Adrenal gland (tissue), 12 donors: ENCODE measurements around the gene DDX51. TPM values are rescaled to one million over a fixed set of nuclear protein-coding genes. Genes with fewer than 3 reads are reported as not detected.
A peak's percentile ranks its signal among the peaks of the same experiment; 100 is the strongest.
"Not testable (repeated sequence)": the region's sequence is repeated elsewhere in the genome, so short reads cannot be mapped to it uniquely, and the experiment has no call there.

Experiments
- DNase-seq, 7 donors: peaks; one replicate each; pipeline ENCODE4 v3.0.0-alpha.2; 2019 to 2020
- H3K27ac ChIP-seq, 5 donors: fragments of 200-600 bp; sonication (generic) in 4 of 5; 1 replicate in 3 of 5; 2 replicates in 2 of 5; pipeline versions ENCODE4 v1.5.1 to v1.8.0; 2016 to 2020; ENCODE audit warnings: mild to moderate bottlenecking in 1 of 5
- H3K27me3 ChIP-seq: fragments of 200-600 bp; 2 replicates; pipeline ENCODE4 v1.8.0; 2021
- H3K36me3 ChIP-seq, 2 donors: fragments of 200-600 bp; replicated peaks in 1 of 2; 1 replicate in 1 of 2; 2 replicates in 1 of 2; pipeline versions ENCODE4 v1.5.1 to v1.8.0; 2018 to 2022
- H3K4me1 ChIP-seq, 2 donors: fragments of 200-600 bp; replicated peaks in 1 of 2; 1 replicate in 1 of 2; 2 replicates in 1 of 2; pipeline versions ENCODE4 v1.5.1 to v1.8.0; 2018 to 2021
- H3K4me3 ChIP-seq, 4 donors: fragments of 200-600 bp; sonication (generic) in 3 of 4; one replicate each; pipeline ENCODE4 v1.5.1; 2016 to 2018
- H3K9me3 ChIP-seq, 3 donors: fragments of 200-600 bp; sonication (generic) in 1 of 3; replicated peaks in 1 of 3; 1 replicate in 2 of 3; 2 replicates in 1 of 3; pipeline versions ENCODE4 v1.5.1 to v1.8.0; 2016 to 2021
- CTCF ChIP-seq, 6 experiments: fragments of 450-650 bp in 4 of 6; fragments of 200-600 bp in 2 of 6; sonication (generic) in 1 of 6; IDR thresholded peaks; 1 replicate in 5 of 6; 2 replicates in 1 of 6; pipeline versions ENCODE4 v1.5.1 to v1.8.0; 2016 to 2021; ENCODE audit warnings: antibody characterized with exemption in 6 of 6, mild to moderate bottlenecking in 2 of 6, moderate library complexity in 1 of 6
- POLR2A ChIP-seq, 2 donors: fragments of 450-650 bp; IDR thresholded peaks; one replicate each; pipeline ENCODE4 v1.6.1; 2017; ENCODE audit warnings: antibody characterized with exemption in 2 of 2, mild to moderate bottlenecking in 2 of 2, moderate library complexity in 1 of 2
- WGBS, 4 donors: extraction: QIAGEN DNeasy Blood & Tissue Kit in 2 of 4; methylation state at CpG; one replicate each; pipeline versions ENCODE4 v1.1.5 to v1.1.7; 2013 to 2017; 5-methylcytosine and 5-hydroxymethylcytosine counted together
- intact Hi-C, 2 donors: fragments of 100-400 bp; cut with DNase I; formaldehyde crosslinking; loops; one replicate each; pipeline versions ENCODE4 v1.14.1 to v1.15.0; 2022 to 2023
- polyA plus RNA-seq, 3 donors: library from polyadenylated mRNA; stranded (reverse); fragments of 200-250 nt in 2 of 3; fragments of 350-450 nt in 1 of 3; fragmentation: Illumina TruSeq in 1 of 3; extraction: RNeasy Lipid Tissue Mini Kit (QIAGEN cat#74804) in 1 of 3; gene quantifications; one replicate each; pipeline ENCODE4 v1.2.3, GENCODE V29; 2013 to 2014
- total RNA-seq, 9 donors: library from RNA; depleted of rRNA in 4 of 9; stranded (reverse); fragments of >200 nt in 4 of 9; fragments of 120-200 nt in 1 of 9; fragmentation: NEBNext Ultra II Directional in 1 of 9; extraction: Animal tissue kit (Norgen Biotek cat#: 25700) in 1 of 9; gene quantifications; one replicate each; pipeline versions ENCODE4 v1.1.0 to v1.2.4, GENCODE V29; 2013 to 2023
- donor health status: healthy with polysubstance abuse.
- donor health status: Bipolar disorder and iron deficiency.
- donor health status: DM: yes; HTN: yes; CAD: no.
- donor health status: DM: no; HTN: no; CAD: no.
- donor health status: DM: no; HTN: no; CAD: no.
- donor health status: DM: yes; HTN: yes; CAD: no.

The DDX51 gene
- total and polyA plus RNA-seq, 12 donors: 4.8 to 64.4 (median 14.3) TPM

- TF ChIP-seq CTCF (IDR thresholded peaks at IDR 0.05): no peak
- TF ChIP-seq POLR2A (IDR thresholded peaks at IDR 0.05): no peak
- WGBS, 4 donors: 71 to 95% (median 90%) methylated on average over 3 to 9 of the region's 9 CpGs
- Histone ChIP-seq H3K4me1 (peaks cover 0 to 4% of the 10 kb centered on the region in 2 donors), H3K27me3 (no peaks in the 10 kb centered on the region), H3K4me3 (no peak overlapping the region), H3K36me3 (peaks cover 0 to 16% of the 10 kb centered on the region in 2 donors), H3K27ac (no peak overlapping the region), H3K9me3 (no peaks in the 10 kb centered on the region)
- peak in 2 of 7 donors; percentile 4 to 8 for DNase-seq
- intact Hi-C loops: loop anchor here in 1 of 2 donors (10.0 kb wide), 2 partner anchors 62 to 462 kb away; partner anchors contain the start of genes LRCOL1 and P2RX2
Observed at GRCh38 chr12:132152411-132152821, 8.3 kb upstream of the DDX51 start.

- no peak overlapping the region for H3K27ac ChIP-seq
- H3K27me3 ChIP-seq: no peaks in the 10 kb centered on the region
- intact Hi-C loops: loop anchor here in 1 of 2 donors (10.0 kb wide), 2 partner anchors 63 to 463 kb away; partner anchors contain the start of genes LRCOL1 and P2RX2
- DNase-seq: peak in 2 of 7 donors; percentile 6 to 15
- peaks cover 0 to 18% of the 10 kb centered on the region in 2 donors for H3K36me3 ChIP-seq
- peaks cover 0 to 4% of the 10 kb centered on the region in 2 donors for H3K4me1 ChIP-seq
- no peaks in the 10 kb centered on the region for H3K9me3 ChIP-seq
- WGBS, 4 donors: 93 to 94% (median 94%) methylated on average over 16 to 32 of the region's 32 CpGs
- H3K4me3 ChIP-seq: no peak overlapping the region
- TF ChIP-seq CTCF (IDR thresholded peaks at IDR 0.05): no peak
- no peak for TF ChIP-seq POLR2A (IDR thresholded peaks at IDR 0.05)
Observed at GRCh38 chr12:132151766-132152410, 7.8 kb upstream of the DDX51 start.

GRCh38 chr12:132151145-132151765, 7.1 kb upstream of the DDX51 start:
- H3K27ac ChIP-seq: no peak overlapping the region
- H3K9me3 ChIP-seq: no peaks in the 10 kb centered on the region
- H3K4me3 ChIP-seq: no peak overlapping the region
- peak in 2 of 7 donors; percentile 8 to 11 for DNase-seq
- intact Hi-C loops: loop anchor here in 1 of 2 donors (10.0 kb wide), 2 partner anchors 64 to 464 kb away; partner anchors contain the start of genes LRCOL1 and P2RX2
- no peaks in the 10 kb centered on the region for H3K27me3 ChIP-seq
- TF ChIP-seq POLR2A (IDR thresholded peaks at IDR 0.05) (no peak), CTCF (IDR thresholded peaks at IDR 0.05) (no peak)
- H3K4me1 ChIP-seq: peaks cover 0 to 4% of the 10 kb centered on the region in 2 donors
- WGBS, 4 donors: 94 to 97% (median 96%) methylated on average over 14 to 36 of the region's 36 CpGs
- H3K36me3 ChIP-seq: peaks cover 0 to 18% of the 10 kb centered on the region in 2 donors

- intact Hi-C loops: loop anchor here in 1 of 2 donors (10.0 kb wide), 2 partner anchors 64 to 464 kb away; partner anchors contain the start of genes LRCOL1 and P2RX2
- no peaks in the 10 kb centered on the region for H3K27me3 ChIP-seq
- no peaks in the 10 kb centered on the region for H3K9me3 ChIP-seq
- no peak overlapping the region for H3K4me3 ChIP-seq
- DNase-seq: peak in 2 of 7 donors; percentile 6 to 8
- no peak overlapping the region for H3K27ac ChIP-seq
- 87 to 92% (median 87%) methylated on average over 3 to 6 of the region's 6 CpGs; no CpG with 5 or more reads in 1 of the 4 donors for WGBS, 4 donors
- peaks cover 0 to 18% of the 10 kb centered on the region in 2 donors for H3K36me3 ChIP-seq
- H3K4me1 ChIP-seq: peaks cover 0 to 4% of the 10 kb centered on the region in 2 donors
- TF ChIP-seq CTCF (IDR thresholded peaks at IDR 0.05): no peak
- no peak for TF ChIP-seq POLR2A (IDR thresholded peaks at IDR 0.05)
Observed at GRCh38 chr12:132150780-132151144, 6.6 kb upstream of the DDX51 start.

- H3K36me3 ChIP-seq: peaks cover 0 to 18% of the 10 kb centered on the region in 2 donors
- H3K27me3 ChIP-seq, H3K9me3 ChIP-seq, intact Hi-C loops, H3K4me3 ChIP-seq, H3K27ac ChIP-seq, DNase-seq: not testable (repeated sequence)
- peaks cover 6 to 14% of the 10 kb centered on the region in 2 donors for H3K4me1 ChIP-seq
- WGBS, 4 donors: 80 to 100% (median 96%) methylated on average over 1 to 21 of the region's 32 CpGs
Observed at GRCh38 chr12:132149526-132149925, 5.4 kb upstream of the DDX51 start.
